ENCODE results near the gene RNASE8.

The RNASE8 gene

DNA sequence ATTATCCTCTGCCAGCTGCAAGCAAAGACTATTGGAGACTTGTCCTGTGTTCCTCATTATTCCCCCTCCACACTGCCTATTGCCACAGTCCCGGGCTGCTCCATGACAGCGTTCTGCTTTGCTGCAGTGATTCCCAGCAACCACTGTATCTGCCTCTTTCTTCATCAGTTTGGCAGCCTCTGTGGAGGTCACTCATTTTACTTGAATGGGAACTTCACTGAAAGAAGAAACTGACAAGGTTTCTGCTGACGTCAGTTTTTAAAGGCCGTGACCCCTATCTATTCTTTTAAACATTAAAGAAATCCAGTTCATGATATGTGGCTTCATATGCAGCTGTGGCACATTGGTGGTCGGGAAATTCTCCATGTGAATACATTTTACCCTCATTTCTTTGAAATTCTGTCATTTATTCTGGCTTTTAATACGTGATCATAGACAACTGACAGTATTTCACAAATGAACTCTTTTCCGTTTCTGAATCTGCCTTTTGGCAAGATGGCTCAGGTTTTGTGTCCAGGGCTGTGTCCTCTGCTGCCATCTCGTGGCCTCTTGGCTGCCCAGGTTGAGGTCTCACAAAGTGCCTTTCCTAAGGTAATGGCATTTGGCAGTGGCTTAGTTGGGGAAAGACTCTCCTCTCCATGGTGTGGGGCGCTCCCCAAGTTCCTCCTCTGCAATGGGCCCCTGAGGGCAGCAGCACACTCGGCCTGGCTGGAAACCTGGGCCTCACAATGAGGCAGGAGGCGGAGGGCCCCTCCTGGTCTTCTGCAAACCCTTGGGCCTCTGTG is 49.1 kb downstream of the RNASE8 start:
- peak; percentile 67 for DNase-seq (ENCODE audit: low spot score)

GRCh38 chr14:21107283-21107800 is 49.7 kb downstream of the RNASE8 start:
- no peak for DNase-seq (ENCODE audit: low spot score)

Data from germinal center (tissue), 1 donor.